Left colon (tissue), 2 donors: ENCODE measurements around the gene FOXJ3. TPM values are rescaled to one million over a fixed set of nuclear protein-coding genes. Genes with fewer than 3 reads are reported as not detected.

Experiments
- ATAC-seq: fragments of 200-7000 bp; cut with Tn5 transposase; one replicate; pipeline ENCODE4 v1.9.1; 2020; ENCODE audit warnings: mild to moderate bottlenecking, moderate library complexity
- DNase-seq, 2 donors: peaks; one replicate each; pipeline ENCODE4 v3.0.0-alpha.2; 2020
- intact Hi-C, 2 donors: fragments of 100-400 bp; cut with DNase I in 1 of 2; cut with micrococcal nuclease in 1 of 2; formaldehyde crosslinking; loops; one replicate each; pipeline versions ENCODE4 v1.11.2 to v1.14.0; 2022; cut with DNase I, micrococcal nuclease
- total RNA-seq, 2 donors: library from RNA; stranded (reverse); fragmentation: NEBNext Ultra II Directional; extraction: Animal tissue kit (Norgen Biotek cat#: 25700); gene quantifications; one replicate each; pipeline ENCODE4 v1.2.1, GENCODE V29; 2021
- donor health status: DM: no; HTN: no; CAD: no.
- donor health status: DM: yes; HTN: yes; CAD: no.

Gene FOXJ3
- total RNA-seq, 2 donors from 2014 or later, result 45.3 to 58.9 TPM

- DNase-seq (no peak), ATAC-seq (no peak)
- intact Hi-C loops, result no loop called here
These were observed 191.9 kb downstream of the FOXJ3 start for GRCh38 chr1:42142894-42143675.

- DNase-seq (no peak), ATAC-seq (no peak)
- intact Hi-C loops, result no loop called here
These were observed 193.1 kb downstream of the FOXJ3 start for GRCh38 chr1:42141978-42142377.

GRCh38 chr1:42140191-42140590 is 194.8 kb downstream of the FOXJ3 start:
- ATAC-seq, result no peak
- no peak for DNase-seq
- intact Hi-C loops, result no loop called here

GRCh38 chr1:42139444-42139843 is 195.6 kb downstream of the FOXJ3 start:
- intact Hi-C loops, result no loop called here

GRCh38 chr1:42138586-42138985 is 196.4 kb downstream of the FOXJ3 start:
- intact Hi-C loops, result no loop called here
- DNase-seq, result no peak
- no peak for ATAC-seq

More at GRCh38 chr1:42139444-42139843, 195.6 kb downstream of the FOXJ3 start:
- DNase-seq (no peak), ATAC-seq (no peak)

- DNase-seq, result no peak
- ATAC-seq, result no peak
- intact Hi-C loops, result no loop called here
These were observed 197.3 kb downstream of the FOXJ3 start for GRCh38 chr1:42137766-42138165.

- DNase-seq (no peak), ATAC-seq (no peak)
- intact Hi-C loops, result no loop called here
These were observed 198.6 kb downstream of the FOXJ3 start for GRCh38 chr1:42136466-42136865.

- intact Hi-C loops, result no loop called here
- DNase-seq (no peak), ATAC-seq (no peak)
These were observed 199.6 kb downstream of the FOXJ3 start for GRCh38 chr1:42135426-42135825.

- intact Hi-C loops, result no loop called here
- ATAC-seq, result no peak
- no peak for DNase-seq
These were observed 201.1 kb downstream of the FOXJ3 start for GRCh38 chr1:42133809-42134526.

- DNase-seq (no peak), ATAC-seq (no peak)
- intact Hi-C loops, result no loop called here
These were observed 201.6 kb downstream of the FOXJ3 start for GRCh38 chr1:42133390-42133789.

- ATAC-seq (no peak), DNase-seq (no peak)
- intact Hi-C loops, result no loop called here
These were observed 204.9 kb downstream of the FOXJ3 start for GRCh38 chr1:42130061-42130660.

GRCh38 chr1:42128964-42129363 is 206.1 kb downstream of the FOXJ3 start:
- no peak for ATAC-seq
- intact Hi-C loops, result no loop called here
- no peak for DNase-seq

GRCh38 chr1:42128499-42128898 is 206.5 kb downstream of the FOXJ3 start:
- DNase-seq, result no peak
- intact Hi-C loops, result no loop called here
- no peak for ATAC-seq

- no peak for ATAC-seq
- intact Hi-C loops, result no loop called here
These were observed 207.3 kb downstream of the FOXJ3 start for GRCh38 chr1:42127767-42128166.

More at GRCh38 chr1:42127767-42128166, 207.3 kb downstream of the FOXJ3 start:
- DNase-seq, result no peak

Other genes with a start within 250 kb of the FOXJ3 start
- 100 to 1,000 TPM in 1 of 2 donors, 10 to 100 TPM in 1; 86.9 to 414 TPM for gene GUCA2B, start 181.8 kb downstream of the FOXJ3 start, total RNA-seq
- gene GUCA2A, start 170.5 kb downstream of the FOXJ3 start, total RNA-seq, result 1,000 to 10,000 TPM; 1,178 to 2,096 TPM
- gene RIMKLA, start 45.6 kb upstream of the FOXJ3 start, total RNA-seq, result 10 to 100 TPM; 13.9 to 24.2 TPM
- 1 to 10 TPM; 1.2 to 2.4 TPM for gene ZMYND12, start 120.8 kb upstream of the FOXJ3 start, total RNA-seq
- 10 to 100 TPM; 78.2 to 92.4 TPM for gene PPCS, start 121.3 kb upstream of the FOXJ3 start, total RNA-seq
- 1 to 10 TPM; 1.8 to 2.6 TPM for gene CCDC30, start 128.1 kb upstream of the FOXJ3 start, total RNA-seq